Glomerular visceral epithelial cell (primary cell): ENCODE results near the gene XKR7.
"Not testable (repeated sequence)": the region's sequence is repeated elsewhere in the genome, so short reads cannot be mapped to it uniquely, and the experiment has no call there.

Source experiments
- DNase-seq: peaks from one replicate; pipeline ENCODE4 v3.0.0-alpha.2; 2016; ENCODE audit errors: extremely low spot score

The XKR7 gene

GRCh38 chr20:31967830-31968249 is at the start of gene XKR7:
TSS of gene XKR7 (plus strand) at chr20:31968151. CDS start at chr20:31968176, 25 bp downstream.
- peak; percentile 58 for DNase-seq

GRCh38 chr20:31918466-31919105 is 49.4 kb upstream of the XKR7 start:
- no peak for DNase-seq

- DNase-seq: no peak
Measured at GRCh38 chr20:31919410-31920155, 48.4 kb upstream of the XKR7 start.

- DNase-seq: no peak
Measured at GRCh38 chr20:31920275-31920855, 47.6 kb upstream of the XKR7 start.

GRCh38 chr20:31921480-31921879 is 46.5 kb upstream of the XKR7 start:
- not testable (repeated sequence) for DNase-seq

- no peak for DNase-seq
Measured at GRCh38 chr20:31922181-31922580, 45.8 kb upstream of the XKR7 start.

GRCh38 chr20:31922588-31922987 is 45.4 kb upstream of the XKR7 start:
- DNase-seq: no peak

GRCh38 chr20:31923388-31924331 is 44.3 kb upstream of the XKR7 start:
- DNase-seq: no peak

GRCh38 chr20:31924561-31924960 is 43.4 kb upstream of the XKR7 start:
- DNase-seq: no peak

GRCh38 chr20:31925631-31926030 is 42.3 kb upstream of the XKR7 start:
- no peak for DNase-seq

GRCh38 chr20:31926493-31926892 is 41.5 kb upstream of the XKR7 start:
- DNase-seq: no peak

- DNase-seq: no peak
Measured at GRCh38 chr20:31927627-31928159, 40.3 kb upstream of the XKR7 start.

- not testable (repeated sequence) for DNase-seq
Measured at GRCh38 chr20:31929631-31930030, 38.3 kb upstream of the XKR7 start.

GRCh38 chr20:31930779-31931178 is 37.2 kb upstream of the XKR7 start:
- DNase-seq: no peak

GRCh38 chr20:31933698-31934097 is 34.3 kb upstream of the XKR7 start:
- no peak for DNase-seq

GRCh38 chr20:31934491-31934890 is 33.5 kb upstream of the XKR7 start:
- DNase-seq: no peak

GRCh38 chr20:31934968-31935764 is 32.8 kb upstream of the XKR7 start:
- no peak for DNase-seq

GRCh38 chr20:31936420-31936819 is 31.5 kb upstream of the XKR7 start:
- DNase-seq: no peak

- DNase-seq: no peak
Measured at GRCh38 chr20:31937820-31938219, 30.1 kb upstream of the XKR7 start.

- no peak for DNase-seq
Measured at GRCh38 chr20:31939661-31940060, 28.3 kb upstream of the XKR7 start.

GRCh38 chr20:31943052-31943471 is 24.9 kb upstream of the XKR7 start:
- DNase-seq: no peak
